HPDE6-E6E7 (cell line): Measurements from ENCODE around the gene PEX7.
"Not testable (repeated sequence)": the region's sequence is repeated elsewhere in the genome, so short reads cannot be mapped to it uniquely, and the experiment has no call there.

Experiments used
- DNase-seq: peaks from one replicate; pipeline ENCODE4 v3.0.0; 2011; ENCODE audit warnings: missing footprints; ENCODE audit errors: extremely low spot score

PEX7 gene

DNA sequence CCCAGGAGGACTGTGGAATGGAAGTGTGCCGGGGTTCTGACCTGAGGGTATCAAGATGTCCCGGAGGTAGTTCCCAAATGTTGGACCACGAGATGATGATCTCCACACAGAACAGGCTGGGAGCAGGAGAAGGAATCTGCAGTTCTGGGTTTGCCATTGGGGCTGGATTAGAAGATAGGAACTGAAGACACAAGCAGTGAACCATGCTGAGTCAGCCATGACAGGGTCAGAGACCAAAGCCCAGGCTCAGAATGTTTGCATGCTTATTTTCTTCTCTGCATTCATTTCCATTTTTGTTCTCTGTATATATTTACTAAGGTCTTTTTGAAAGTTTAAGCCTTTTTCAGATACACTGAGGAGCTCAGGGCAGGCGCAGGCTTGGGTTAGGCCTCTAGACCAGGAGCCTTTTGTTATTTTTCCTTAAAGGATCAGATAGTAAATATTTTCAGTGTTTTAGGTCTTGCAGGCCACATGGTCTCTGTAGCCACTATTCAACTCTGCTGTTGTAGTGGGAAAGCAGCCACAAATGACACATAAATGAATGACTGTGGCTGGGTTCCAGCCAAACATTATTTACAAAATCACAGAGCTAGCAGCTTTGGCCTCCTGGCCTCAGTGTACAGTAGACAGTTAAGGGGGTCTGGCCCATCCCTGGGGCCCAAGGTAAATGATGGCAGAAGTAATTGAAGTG, 128.2 kb downstream of the PEX7 start:
- DNase-seq, result no peak

DNA sequence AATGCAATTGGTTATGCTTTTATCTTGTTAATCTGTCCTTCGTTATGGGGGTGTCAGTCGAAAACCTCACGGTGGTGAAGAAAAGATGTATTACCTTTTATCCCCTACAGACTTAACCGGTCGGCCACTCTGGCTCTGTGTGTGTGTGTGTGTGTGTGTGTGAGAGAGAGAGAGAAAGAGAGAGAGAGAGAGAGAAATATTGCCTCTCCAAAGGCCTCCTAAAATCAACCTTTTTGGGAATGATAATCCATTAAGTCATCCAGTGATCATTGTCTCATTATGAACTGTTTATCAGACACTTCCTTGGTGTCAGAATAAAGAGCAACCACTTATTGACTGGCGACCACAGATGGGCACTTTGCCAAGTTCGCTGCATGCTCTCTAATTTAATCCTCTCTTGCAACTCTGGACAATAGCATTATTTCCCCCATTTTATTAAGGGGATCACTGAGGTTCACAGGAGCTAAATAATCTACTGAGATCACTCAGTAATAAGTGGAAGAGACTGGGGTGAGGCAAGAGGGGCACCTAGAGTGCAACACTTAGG, 130.4 kb downstream of the PEX7 start:
- DNase-seq, result no peak

DNA sequence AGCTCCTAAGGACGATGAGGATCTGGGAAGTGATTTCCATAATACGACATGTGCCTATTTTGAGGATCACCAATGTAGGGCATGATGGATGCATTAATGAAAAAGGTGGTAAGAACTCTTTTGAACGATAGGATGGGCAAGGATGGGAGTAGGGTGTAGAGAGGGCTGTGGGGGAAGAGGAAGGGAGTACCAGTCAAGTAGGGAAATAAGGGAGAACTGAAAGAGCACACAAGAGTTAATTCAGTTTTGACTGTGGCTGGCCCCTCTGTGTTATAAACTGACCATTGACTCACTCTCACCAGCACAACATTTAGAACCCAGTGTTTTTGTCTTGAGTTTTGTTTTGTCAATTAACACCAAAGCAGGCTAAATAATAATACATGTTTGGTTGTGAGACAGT, 132.7 kb downstream of the PEX7 start:
- DNase-seq, result no peak

DNA sequence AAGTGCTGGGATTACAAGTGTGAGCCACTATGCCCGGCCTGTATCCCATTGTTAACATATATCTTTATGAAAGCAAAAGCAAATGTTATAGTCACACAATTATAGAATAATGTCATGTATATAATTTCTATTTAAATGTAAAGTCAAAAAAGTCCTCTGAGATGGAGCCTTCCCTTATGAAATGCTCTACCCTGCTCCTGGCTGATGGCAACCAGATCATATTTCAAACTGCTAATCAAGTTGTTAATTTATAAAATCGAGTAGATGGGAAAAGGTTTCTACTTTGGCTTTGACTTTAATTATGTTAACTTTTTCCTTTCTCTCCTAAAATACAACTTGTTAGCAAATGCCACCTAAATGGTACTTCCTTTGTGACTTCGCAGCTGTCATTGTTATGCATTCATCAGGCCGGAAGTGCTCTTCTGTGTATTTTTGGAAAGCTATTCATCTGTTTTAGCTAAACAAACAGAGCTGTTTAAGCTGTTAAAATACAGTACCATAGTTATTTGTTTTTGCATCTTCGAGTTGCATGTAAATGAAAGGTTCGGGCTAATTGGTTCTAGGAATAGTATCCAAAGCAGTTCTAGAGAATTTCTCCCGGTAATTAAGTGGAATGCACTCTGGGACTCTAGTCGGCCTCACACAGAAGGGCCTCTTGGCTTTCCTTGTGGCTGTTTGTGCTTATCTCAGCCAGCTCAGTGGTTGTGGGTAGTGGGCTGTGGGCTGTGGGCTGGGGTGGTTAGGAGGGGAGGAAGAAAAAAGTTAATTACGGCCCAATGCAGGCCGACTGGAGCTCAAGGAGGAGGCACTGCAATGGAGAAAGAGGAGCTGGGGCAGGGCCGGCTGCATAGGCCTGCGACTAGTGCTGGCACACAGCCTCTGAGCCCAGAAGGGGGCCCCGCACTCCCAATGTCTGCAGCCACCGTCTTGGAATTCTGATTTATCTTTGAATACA, 134.5 kb downstream of the PEX7 start:
- no peak for DNase-seq

DNA sequence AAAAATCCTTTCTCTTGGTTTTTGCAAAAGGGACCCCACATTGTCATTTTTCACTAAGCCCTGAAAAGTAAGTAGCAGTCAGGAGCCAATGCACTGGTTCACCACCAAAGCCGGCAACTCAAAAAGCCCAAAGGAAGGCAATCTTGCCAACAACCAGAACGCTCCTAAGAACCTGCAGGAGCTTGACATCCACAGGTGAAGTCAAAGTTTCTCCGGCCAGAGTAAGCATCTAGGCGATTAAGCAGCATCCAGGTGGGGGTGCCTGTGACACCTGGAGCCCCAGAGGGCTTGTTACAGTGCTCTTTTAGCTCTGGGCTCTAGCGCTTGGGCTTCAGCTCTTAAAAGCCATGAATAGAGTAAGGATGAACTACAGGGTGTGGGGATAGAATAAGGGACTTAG, 135.8 kb downstream of the PEX7 start:
- DNase-seq, result no peak

DNA sequence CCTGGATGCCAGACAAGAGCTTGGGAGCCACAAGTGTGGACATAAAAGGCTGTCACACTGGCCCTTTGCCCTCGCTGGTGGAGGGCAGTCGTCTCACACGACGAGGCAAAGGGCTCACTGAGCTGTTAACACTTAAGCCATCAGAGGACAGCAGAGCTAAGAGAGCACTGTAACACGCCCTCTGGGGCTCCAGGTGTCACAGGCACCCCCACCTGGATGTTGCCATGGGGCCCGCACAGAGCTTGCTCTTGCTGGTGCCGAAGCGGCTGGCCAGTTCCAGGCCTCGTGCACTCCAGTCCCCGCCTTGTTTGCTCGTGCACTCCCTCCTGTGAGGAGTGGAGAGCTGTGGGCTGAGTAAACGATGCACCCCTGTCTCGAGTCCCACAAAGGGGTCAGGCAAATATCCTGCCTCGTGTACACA, 137.1 kb downstream of the PEX7 start:
- DNase-seq, result no peak

DNA sequence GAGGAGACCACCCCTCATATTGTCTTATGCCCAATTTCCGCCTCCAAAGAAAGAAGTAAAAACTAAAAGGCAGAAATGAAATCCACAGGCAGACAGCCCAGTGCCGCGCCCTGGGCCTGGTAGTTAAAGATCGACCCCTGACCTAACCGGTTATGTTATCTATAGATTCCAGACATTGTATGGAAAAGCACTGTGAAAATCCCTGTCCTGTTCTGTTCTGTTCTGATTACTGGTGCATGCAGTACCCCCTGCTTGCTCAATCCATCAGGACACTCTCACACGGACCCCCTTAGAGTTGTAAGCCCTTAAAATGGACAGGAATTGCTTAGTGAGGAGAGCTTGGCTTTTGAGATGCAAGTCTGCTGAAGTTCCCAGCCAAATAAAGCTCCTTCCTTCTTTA, 137.5 kb downstream of the PEX7 start:
- not testable (repeated sequence) for DNase-seq

DNA sequence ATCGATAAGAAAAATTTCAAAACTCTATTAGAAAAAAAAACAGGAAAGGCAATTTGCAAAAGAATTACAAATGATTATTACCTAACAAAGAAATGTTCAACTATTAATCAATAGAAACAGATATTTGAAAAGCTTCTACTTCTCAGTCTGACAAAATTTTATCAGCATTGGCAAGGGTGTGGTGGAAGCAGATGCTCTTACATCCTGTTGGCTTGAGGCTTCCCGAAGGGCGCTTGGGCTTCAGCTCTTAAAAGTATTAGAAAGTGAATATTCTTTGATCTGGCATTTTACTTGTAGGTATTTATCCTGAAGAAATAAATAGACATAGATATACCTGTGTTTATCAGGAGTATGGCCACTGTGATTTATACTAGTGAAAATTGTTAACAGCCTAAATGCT, 138.4 kb downstream of the PEX7 start:
- no peak for DNase-seq

DNA sequence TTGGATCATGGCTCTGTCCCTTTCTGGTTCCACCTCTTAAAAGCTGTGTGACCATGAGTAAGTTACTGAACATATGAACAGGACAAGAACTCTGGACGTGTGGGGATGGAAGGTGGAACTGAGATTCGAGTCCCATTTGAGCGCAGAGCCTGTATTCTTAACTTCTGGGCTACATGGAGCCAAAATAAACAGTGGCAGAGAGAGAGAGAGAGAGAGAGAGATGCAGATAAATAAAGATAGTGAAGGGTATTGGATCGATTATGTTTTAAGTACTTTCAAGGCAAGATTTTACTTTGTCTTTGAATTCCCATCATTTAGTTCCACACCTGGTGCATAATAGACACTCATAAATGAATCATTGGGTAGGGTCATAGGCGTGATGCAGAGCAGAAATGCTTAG, 139.5 kb downstream of the PEX7 start:
- no peak for DNase-seq

DNA sequence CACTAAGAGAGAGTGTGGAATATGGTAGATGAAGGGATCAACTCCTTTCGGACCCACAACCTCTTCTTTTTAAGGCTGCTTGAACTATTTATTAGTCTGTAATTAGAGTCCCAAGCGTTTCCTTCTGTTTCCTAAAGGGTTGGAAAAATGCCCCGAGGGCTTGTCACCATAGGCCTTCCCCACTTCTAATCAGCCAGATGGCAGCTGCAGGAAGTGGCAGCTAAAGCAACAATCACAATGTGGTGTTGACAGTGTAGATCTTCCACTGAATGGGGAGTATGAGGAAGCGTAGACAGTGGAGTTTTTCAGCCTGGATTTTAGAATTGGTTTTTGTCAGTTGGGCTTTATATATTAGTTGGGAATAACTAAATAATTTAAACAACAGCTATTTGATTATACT, 140.3 kb downstream of the PEX7 start:
- no peak for DNase-seq

DNA sequence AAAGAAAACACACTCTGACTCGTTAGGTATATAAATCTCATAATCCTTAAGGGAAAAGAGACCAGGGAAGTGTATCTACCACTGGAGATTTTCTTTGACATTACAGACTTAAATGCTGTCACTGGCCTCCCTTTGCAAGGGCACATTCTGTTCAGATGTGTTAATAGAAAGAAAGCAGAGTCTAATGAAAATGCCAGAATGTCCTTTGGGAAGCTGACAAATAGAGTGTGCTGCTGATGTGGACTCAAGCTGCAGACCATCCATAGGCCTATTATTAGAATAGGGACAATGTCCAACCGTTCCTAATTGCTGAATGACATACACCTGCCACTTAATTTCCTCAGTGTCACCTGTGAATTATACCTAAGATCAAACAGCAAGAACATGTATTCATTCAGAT, 140.9 kb downstream of the PEX7 start:
- DNase-seq, result no peak
